ENCODE results near the gene ELOVL6.
"Not testable (repeated sequence)": the region's sequence is repeated elsewhere in the genome, so short reads cannot be mapped to it uniquely, and the experiment has no call there.

ELOVL6 gene

DNA sequence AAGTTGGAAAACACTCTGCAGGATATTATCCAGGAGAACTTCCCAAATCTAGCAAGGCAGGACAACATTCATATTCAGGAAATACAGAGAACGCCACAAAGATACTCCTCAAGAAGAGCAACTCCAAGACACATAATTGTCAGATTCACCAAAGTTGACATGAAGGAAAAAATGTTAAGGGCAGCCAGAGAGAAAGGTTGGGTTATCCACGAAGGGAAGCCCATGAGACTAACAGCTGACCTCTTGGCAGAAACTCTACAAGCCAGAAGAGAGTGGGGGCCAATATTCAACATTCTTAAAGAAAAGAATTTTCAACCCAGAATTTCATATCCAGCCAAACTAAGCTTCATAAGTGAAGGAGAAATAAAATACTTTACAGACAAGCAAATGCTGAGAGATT, 120.3 kb downstream of the ELOVL6 start:
- not testable (repeated sequence) for DNase-seq

GRCh38 chr4:110076828-110077227, 121.6 kb downstream of the ELOVL6 start:
- DNase-seq, result not testable (repeated sequence)

DNA sequence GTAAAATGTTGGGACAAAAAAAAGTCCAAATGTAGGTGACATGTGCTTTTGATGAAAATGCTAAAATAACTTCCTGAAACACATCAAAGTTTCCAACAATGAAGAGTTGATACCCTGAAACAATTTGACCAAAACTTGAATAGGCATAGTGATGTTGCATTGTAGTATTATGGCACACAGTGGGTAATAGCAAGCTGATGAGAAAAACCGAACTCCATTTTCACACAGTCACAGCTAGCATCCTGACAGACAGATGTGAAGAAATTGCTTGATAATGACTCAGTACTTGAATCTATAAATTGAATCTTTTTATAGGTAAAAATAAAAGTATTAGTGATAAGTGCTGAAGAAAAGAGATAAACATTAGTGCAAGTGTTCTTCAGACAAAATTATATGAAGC, 122.5 kb downstream of the ELOVL6 start:
- no peak for DNase-seq

GRCh38 chr4:110075083-110075738, 123.2 kb downstream of the ELOVL6 start:
- DNase-seq, result no peak

GRCh38 chr4:110074570-110074969, 123.8 kb downstream of the ELOVL6 start:
- no peak for DNase-seq

- DNase-seq, result peak in 1 of 56 donors; percentile 15
Observed at GRCh38 chr4:110073053-110073845, 125.2 kb downstream of the ELOVL6 start.

DNA sequence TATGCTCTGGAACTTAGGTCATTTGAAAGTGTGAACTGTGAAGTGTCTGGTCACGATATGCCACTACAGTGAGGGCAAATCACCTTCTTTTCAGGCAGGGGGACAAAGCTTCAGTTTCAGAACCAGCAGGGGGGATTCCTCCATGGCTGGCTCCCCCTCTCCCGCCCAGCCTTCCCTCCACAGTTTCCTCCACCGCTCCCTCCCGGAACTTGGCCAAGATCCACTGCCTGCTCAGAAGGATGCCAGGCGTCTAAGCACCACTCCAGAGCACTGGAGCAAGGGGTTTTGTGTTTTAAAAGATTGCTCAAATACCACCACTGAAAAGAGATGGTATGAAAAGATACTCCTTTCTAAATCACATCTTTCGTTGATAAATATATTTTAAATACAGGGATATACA, 126.9 kb downstream of the ELOVL6 start:
- DNase-seq, result peak in 36 of 56 donors; percentile 2 to 63 (median 20)

- DNase-seq, result no peak
Observed at GRCh38 chr4:110068248-110068647, 130.2 kb downstream of the ELOVL6 start.

GRCh38 chr4:110064934-110065333, 133.5 kb downstream of the ELOVL6 start:
- DNase-seq, result no peak

GRCh38 chr4:110064295-110064694, 134.1 kb downstream of the ELOVL6 start:
- no peak for DNase-seq

- DNase-seq, result peak in 50 of 56 donors; percentile 11 to 90 (median 51)
Observed at GRCh38 chr4:110062166-110062565, 136.2 kb downstream of the ELOVL6 start.

DNA sequence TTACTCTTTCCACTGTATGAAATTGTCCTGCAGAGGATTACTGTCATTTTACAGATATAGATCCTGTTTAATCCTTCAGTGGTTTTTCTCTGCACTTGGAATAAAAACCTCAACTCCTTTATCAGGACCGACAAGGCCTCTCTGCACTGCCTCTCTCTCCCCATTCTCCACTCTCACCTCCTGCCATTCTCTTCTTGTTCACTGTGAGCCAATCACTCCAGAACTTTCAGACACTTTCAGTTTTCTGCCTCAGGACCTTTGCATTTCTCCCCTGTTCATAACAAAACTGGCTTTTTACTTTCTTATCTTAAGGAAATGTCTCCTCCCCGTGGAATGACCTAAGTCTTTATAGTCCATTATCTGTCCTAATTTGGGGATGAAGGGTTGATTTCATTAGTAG, 137.3 kb downstream of the ELOVL6 start:
- no peak for DNase-seq

DNA sequence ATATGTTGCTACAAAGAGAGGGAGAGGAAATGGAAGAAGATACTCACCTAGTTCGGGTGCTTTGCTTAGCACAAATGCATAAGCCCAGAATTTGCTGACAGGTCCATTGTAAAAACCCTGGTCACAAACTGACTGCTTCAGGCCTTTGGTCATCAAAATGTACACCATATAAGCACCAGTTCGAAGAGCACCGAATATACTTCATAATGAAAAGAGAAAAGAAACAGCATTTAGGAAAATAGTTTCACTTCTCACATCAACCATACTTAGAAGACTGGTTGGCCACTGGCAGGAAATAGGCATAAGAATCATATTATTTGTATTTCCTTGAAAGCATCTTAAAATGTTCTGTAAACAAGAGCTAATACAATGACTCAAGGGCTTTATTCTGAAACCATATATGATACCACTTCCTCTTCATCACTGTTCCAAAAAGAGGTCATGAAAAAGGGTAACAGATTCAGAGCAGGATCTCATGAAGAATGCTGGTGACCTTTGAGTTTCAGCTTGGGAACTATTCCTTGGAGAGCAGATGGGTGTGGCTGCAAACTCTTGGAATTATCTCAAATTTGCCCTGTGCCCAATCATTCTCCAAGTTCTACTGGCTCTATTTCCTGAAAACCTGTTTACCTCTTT, 138.7 kb downstream of the ELOVL6 start:
- no peak for DNase-seq

- no peak for DNase-seq
Observed at GRCh38 chr4:110058677-110059076, 139.7 kb downstream of the ELOVL6 start.

- peak in 15 of 56 donors; percentile 1 to 50 (median 10) for DNase-seq
Observed at GRCh38 chr4:110055158-110055768, 143.2 kb downstream of the ELOVL6 start.

GRCh38 chr4:110049951-110050925, 148.2 kb downstream of the ELOVL6 start:
- DNase-seq, result peak in 31 of 56 donors; percentile 3 to 75 (median 18)

GRCh38 chr4:110046588-110047049, 151.8 kb downstream of the ELOVL6 start:
- peak in 6 of 56 donors; percentile 6 to 28 (median 22) for DNase-seq

GRCh38 chr4:110042545-110043517, 155.6 kb downstream of the ELOVL6 start:
- peak in 2 of 56 donors; percentile 9 to 13 for DNase-seq

GRCh38 chr4:110041735-110042134, 156.7 kb downstream of the ELOVL6 start:
- no peak for DNase-seq

Data from amygdala (tissue), 56 donors.